ENCODE results near the gene AXL. TPM values are rescaled to one million over a fixed set of nuclear protein-coding genes. Genes with fewer than 3 reads are reported as not detected.
"Not testable (repeated sequence)": the region's sequence is repeated elsewhere in the genome, so short reads cannot be mapped to it uniquely, and the experiment has no call there.

AXL gene
- total RNA-seq, 4 donors from 2014 or later: 65.8 to 141 (median 78.7) TPM

DNA sequence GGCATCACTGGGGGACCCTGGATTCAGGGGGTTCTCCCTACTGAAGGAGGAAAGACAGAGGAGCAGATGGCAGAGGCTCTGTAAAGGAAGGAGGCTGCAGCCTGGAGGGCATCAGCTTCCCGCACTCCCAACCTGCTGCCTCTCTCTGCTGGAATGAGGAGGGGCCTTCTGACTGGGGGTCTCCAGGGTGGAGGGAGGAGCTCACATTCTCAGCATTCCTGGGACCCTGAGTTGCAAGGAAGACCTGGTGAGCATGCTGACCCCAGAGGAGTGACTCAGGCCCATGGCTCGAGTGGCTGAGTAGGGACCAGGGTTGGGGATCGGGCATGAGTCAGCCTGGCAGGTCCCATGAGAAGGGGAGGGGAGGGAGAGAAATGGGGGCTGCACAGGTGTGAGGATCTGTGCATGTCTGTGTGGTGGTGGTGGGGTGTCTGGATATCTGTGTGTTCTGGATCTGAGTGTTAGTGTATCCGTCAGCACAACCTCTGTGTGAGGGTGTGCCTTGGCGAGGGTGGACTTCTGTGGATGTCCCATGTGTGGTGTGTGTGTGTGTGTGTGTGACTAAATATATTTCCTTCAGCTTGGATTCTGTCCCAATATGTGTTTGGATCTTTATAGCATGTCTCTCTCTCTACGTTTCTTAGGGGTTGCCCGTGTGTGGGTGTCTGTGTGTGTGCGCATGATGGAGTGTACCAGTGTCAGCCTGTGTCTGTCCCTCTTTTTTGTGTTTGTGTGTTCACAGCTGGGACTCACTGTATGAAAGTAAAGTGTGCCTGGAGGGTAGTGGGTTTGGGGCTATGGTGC lies 4.6 kb downstream of the AXL start:
- peak; percentile 52 for DNase-seq (ENCODE audit: low spot score)
- ATAC-seq (ENCODE audit: low FRiP score): peak; percentile 29
- TF ChIP-seq, protein P1, sequence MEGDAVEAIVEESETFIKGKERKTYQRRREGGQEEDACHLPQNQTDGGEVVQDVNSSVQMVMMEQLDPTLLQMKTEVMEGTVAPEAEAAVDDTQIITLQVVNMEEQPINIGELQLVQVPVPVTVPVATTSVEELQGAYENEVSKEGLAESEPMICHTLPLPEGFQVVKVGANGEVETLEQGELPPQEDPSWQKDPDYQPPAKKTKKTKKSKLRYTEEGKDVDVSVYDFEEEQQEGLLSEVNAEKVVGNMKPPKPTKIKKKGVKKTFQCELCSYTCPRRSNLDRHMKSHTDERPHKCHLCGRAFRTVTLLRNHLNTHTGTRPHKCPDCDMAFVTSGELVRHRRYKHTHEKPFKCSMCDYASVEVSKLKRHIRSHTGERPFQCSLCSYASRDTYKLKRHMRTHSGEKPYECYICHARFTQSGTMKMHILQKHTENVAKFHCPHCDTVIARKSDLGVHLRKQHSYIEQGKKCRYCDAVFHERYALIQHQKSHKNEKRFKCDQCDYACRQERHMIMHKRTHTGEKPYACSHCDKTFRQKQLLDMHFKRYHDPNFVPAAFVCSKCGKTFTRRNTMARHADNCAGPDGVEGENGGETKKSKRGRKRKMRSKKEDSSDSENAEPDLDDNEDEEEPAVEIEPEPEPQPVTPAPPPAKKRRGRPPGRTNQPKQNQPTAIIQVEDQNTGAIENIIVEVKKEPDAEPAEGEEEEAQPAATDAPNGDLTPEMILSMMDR (IDR thresholded peaks at IDR 0.05): no peak

DNA sequence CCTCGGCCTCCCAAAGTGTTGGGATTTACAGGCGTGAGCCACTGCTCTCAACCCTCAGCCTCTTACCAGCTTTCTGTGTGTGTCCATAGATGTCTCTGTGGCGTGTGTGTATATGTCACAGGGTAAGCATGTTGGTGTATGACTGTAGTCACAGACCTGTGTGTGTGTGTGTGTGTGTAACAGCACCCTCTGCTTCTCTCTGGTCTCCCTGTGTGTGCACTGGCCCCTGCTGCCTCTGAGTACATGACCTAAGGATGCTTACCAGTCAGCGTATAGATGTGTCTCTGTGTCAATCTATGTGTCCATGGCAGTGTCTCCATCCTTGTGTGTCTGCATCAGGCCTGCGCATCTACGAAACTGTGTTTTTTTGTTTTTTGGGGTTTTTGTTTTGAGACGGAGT lies 5.6 kb downstream of the AXL start:
- TF ChIP-seq, protein P1 (IDR thresholded peaks at IDR 0.05): no peak
- DNase-seq (ENCODE audit: low spot score): no peak
- ATAC-seq (ENCODE audit: low FRiP score): no peak

DNA sequence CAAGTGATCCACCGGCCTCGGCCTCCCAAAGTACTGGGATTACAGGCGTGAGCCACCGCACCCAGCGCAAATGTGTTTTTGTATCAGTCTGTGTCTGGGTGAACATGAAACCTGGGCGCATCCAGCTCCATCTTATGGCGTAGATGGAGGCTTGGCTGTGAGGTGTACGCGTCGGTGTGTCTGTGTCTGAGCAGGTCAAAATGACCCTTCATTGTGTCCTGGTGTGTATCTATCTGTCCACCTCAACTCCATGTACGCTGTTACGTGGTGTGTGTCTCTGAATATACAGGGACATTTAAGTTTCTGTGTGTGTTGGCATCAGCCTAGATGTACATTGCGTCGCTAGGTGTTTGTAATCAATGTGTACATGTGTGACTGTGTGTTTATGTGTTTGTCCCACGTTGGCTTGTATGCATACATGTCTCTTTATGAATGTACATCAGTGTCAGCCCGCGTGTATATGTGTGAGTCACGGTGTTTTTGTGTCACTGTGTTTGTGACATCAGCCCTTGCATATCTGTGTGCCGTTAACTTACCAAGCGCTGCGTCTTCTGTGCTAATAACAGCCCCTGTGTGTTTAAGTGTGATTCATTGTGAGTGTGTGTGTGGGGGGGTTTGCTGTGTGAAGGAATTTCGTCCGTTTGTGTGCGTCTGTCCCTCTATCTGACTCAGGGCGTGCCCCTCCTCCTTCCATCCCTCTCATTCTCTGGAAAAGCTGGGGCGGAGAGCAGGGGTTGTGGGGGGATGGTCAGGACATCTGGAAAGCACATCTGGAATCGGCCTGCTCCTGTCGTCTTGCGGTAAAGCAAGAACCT lies 6.4 kb downstream of the AXL start:
- TF ChIP-seq, protein P1 (IDR thresholded peaks at IDR 0.05): no peak
- ATAC-seq (ENCODE audit: low FRiP score) (peak; percentile 86), DNase-seq (ENCODE audit: low spot score) (peak; percentile 56)

DNA sequence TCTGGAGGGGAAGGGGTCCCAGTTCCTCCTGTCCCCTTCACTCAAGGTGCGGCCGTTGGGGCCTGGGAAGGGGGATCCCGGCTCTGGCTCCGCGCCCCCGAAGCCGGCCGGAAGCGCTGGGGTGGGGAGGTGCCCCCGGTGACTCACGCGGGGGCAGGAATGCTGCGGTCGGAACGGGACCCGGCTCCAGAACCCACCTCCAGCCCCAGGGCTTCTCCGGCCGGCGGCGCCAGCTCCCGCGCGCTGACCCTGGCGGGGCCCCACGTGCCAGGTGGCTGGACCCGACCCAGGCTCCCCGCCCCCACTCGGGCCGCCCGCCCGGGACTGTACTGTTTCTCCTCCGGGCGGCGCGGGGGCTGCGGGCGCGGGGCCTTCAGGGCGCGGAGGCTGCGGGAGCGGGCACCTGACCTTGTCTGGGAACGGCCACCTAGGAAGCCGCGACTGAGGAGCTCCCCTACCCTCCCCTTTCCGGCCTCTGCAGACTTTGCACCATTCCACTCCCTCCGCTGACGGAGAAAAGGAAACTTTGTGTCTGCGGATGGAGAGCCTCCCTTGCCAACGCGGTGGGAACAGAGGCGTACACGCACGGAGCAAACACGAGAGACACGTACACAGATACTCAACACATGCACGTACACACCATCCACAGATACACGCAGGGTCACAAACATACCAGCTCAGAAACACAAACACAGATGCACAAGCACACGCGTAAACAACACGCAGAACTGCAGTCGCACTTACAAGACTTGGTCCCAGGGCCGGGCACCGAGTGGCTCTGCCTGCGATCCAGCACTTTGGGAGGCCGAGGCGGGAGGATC lies 7.2 kb downstream of the AXL start:
- DNase-seq (ENCODE audit: low spot score): no peak
- peak; percentile 81 for ATAC-seq (ENCODE audit: low FRiP score)
- TF ChIP-seq, protein P1 (IDR thresholded peaks at IDR 0.05): no peak

DNA sequence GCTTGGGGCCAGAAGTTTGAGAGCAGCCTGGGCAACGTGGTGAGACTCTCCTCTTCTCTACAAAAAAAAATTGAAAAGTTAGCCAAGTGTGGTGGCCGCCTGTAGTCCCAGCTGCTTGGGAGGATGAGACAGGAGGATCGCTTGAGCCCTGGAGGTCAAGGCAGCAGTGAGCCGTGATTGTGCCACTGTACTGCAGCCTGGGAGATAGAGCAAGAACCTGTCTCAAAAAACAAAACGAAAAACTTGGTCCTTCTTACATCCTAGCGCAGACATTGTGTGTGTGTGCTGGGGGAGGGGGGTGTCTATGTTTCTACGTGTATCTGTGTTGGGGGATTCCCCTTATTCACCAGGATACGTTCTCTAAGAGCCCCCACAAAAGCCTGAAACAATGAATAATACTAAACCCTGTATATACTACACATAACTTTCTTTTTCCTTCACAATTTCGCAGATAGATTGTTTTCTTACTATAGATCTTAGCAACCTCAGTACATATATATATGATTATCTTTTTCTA lies 7.9 kb downstream of the AXL start:
- TF ChIP-seq, protein P1 (IDR thresholded peaks at IDR 0.05): no peak
- ATAC-seq (ENCODE audit: low FRiP score) (no peak), DNase-seq (ENCODE audit: low spot score) (no peak)

DNA sequence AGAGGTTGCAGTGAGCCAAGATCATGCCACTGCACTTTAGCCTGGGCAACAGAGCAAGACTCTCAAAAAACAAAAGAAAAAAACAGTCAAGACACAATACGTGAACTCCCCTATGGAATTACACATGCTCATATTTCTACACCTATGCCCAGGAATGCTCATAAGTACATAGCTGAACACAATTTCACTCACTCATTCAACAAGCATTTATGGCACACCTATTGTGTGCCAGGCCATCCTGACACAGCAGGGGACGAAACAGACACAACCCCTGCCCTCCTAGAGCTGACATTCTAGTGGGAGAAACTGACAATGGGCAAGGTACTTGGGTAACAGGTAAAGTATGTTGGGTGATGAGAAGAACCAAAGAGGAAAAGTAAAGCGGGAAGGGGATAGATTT lies 9.5 kb downstream of the AXL start:
- DNase-seq (ENCODE audit: low spot score) (no peak), ATAC-seq (ENCODE audit: low FRiP score) (no peak)
- TF ChIP-seq, protein P1 (IDR thresholded peaks at IDR 0.05): no peak

DNA sequence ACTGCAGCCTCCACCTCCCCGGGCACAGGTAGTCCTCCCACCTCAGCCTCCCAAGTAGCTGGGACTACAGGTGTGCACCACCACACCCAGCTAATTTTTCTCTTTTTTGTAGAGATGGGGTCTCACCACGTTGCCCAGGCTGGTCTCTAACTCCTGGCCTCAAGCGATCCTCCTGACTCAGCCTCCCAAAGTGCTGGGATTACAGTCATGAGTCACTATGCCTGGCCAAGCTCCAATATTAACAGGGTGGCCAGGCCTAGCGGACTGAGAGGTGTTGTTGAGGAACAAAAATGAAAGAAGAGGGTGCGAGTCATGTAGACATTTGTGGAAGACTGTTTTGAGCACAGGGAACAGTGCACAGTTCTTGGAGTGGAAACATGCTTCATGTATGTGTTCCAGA lies 10.3 kb downstream of the AXL start:
- not testable (repeated sequence) for DNase-seq (ENCODE audit: low spot score); ATAC-seq (ENCODE audit: low FRiP score)

All from omental fat pad (tissue), 4 donors.